GM23338 (cell line): ENCODE data around the gene FAM98A. TPM values are rescaled to one million over a fixed set of nuclear protein-coding genes. Genes with fewer than 3 reads are reported as not detected.

Experiments
- ATAC-seq: fragments of 200-7000 bp; cut with Tn5 transposase; 3 replicates; pipeline ENCODE4 v1.9.1; 2020
- DNase-seq: peaks from one replicate; pipeline ENCODE4 v3.0.0-alpha.2; 2015; ENCODE audit warnings: low spot score
- H2AFZ ChIP-seq: fragments of 200-600 bp; sonication (generic); 2 replicates; pipeline ENCODE4 v1.8.0; 2016; ENCODE audit warnings: antibody characterized with exemption, mild to moderate bottlenecking, moderate library complexity
- H3F3A ChIP-seq: fragments of 200-600 bp; sonication (generic); replicated peaks from 2 replicates; pipeline ENCODE4 v1.8.0; 2017; ENCODE audit warnings: antibody characterized with exemption, mixed run types, low read depth
- H3K27ac ChIP-seq: fragments of 200-600 bp; sonication (generic); 2 replicates; pipeline ENCODE4 v1.6.1; 2016; ENCODE audit warnings: low read depth
- H3K27me3 ChIP-seq: fragments of 200-600 bp; sonication (generic); 2 replicates; pipeline ENCODE4 v1.8.0; 2016; ENCODE audit warnings: mild to moderate bottlenecking, mixed run types, moderate library complexity; ENCODE audit not compliant: insufficient read depth
- H3K36me3 ChIP-seq: fragments of 200-600 bp; sonication (generic); 2 replicates; pipeline ENCODE4 v1.8.0; 2016; ENCODE audit warnings: mild to moderate bottlenecking; ENCODE audit not compliant: insufficient read depth
- H3K4me1 ChIP-seq: fragments of 200-600 bp; sonication (generic); 2 replicates; pipeline ENCODE4 v1.8.0; 2016; ENCODE audit warnings: mild to moderate bottlenecking, moderate library complexity; ENCODE audit not compliant: insufficient read depth
- H3K4me2 ChIP-seq: fragments of 200-600 bp; sonication (generic); 2 replicates; pipeline ENCODE4 v1.7.1; 2017; ENCODE audit warnings: mixed run types
- H3K4me3 ChIP-seq: fragments of 200-600 bp; sonication (generic); 2 replicates; pipeline ENCODE4 v1.6.1; 2016; ENCODE audit warnings: mixed run types
- H3K79me2 ChIP-seq: fragments of 200-600 bp; sonication (generic); replicated peaks from 2 replicates; pipeline ENCODE4 v1.8.0; 2017; ENCODE audit warnings: mild to moderate bottlenecking; ENCODE audit not compliant: insufficient read depth
- H3K9me2 ChIP-seq: fragments of 200-600 bp; sonication (generic); 2 replicates; pipeline ENCODE4 v1.8.0; 2017; ENCODE audit not compliant: insufficient read depth
- H4K20me1 ChIP-seq: fragments of 200-600 bp; sonication (generic); replicated peaks from 2 replicates; pipeline ENCODE4 v1.8.0; 2017; ENCODE audit warnings: mild to moderate bottlenecking; ENCODE audit not compliant: insufficient read depth
- H3K27ac Mint-ChIP-seq: 2 replicates; pipeline ENCODE4 v1.8.0; 2020; ENCODE audit warnings: inconsistent platforms, mild to moderate bottlenecking, moderate library complexity, mixed read lengths
- H3K27me3 Mint-ChIP-seq: 3 replicates; pipeline ENCODE4 v1.8.0; 2022; ENCODE audit warnings: low read depth, mild to moderate bottlenecking, moderate library complexity, mixed read lengths, inconsistent platforms; ENCODE audit not compliant: insufficient read depth, poor library complexity
- H3K36me3 Mint-ChIP-seq: 3 replicates; pipeline ENCODE4 v1.8.0; 2021; ENCODE audit warnings: low read depth, mild to moderate bottlenecking, inconsistent platforms, moderate library complexity, mixed read lengths
- H3K4me1 Mint-ChIP-seq: 3 replicates; pipeline ENCODE4 v1.8.0; 2020; ENCODE audit warnings: mild to moderate bottlenecking, inconsistent platforms, mixed read lengths
- H3K4me3 Mint-ChIP-seq: 3 replicates; pipeline ENCODE4 v1.8.0; 2021; ENCODE audit warnings: moderate library complexity, mild to moderate bottlenecking, inconsistent platforms, mixed read lengths
- H3K9me3 Mint-ChIP-seq: 3 replicates; pipeline ENCODE4 v1.8.0; 2020; ENCODE audit warnings: moderate library complexity, mild to moderate bottlenecking, inconsistent platforms, mixed read lengths
- CREB1 ChIP-seq: fragments of 250-450 bp; sonication (Bioruptor Pico); IDR thresholded peaks from 2 replicates; pipeline ENCODE4 v1.5.0; 2020; ENCODE audit warnings: low read depth, mild to moderate bottlenecking, moderate library complexity
- EZH2 ChIP-seq: fragments of 200-600 bp; sonication (generic); IDR thresholded peaks from one replicate; pipeline ENCODE4 v1.8.0; 2017; ENCODE audit warnings: antibody characterized with exemption, mild to moderate bottlenecking, low read depth; ENCODE audit not compliant: unreplicated experiment
- EZH2phosphoT487 ChIP-seq: fragments of 200-600 bp; sonication (generic); IDR thresholded peaks from one replicate; pipeline ENCODE4 v1.8.1; 2018; ENCODE audit warnings: antibody characterized with exemption; ENCODE audit not compliant: unreplicated experiment
- JUNB ChIP-seq: IDR thresholded peaks from one replicate; pipeline ENCODE4 v1.6.1; 2016; ENCODE audit warnings: antibody characterized with exemption; ENCODE audit not compliant: unreplicated experiment
- NANOG ChIP-seq: IDR thresholded peaks from 2 replicates; pipeline ENCODE4 v1.6.1; 2016; ENCODE audit warnings: antibody characterized with exemption, borderline replicate concordance
- POLR2AphosphoS5 ChIP-seq: IDR thresholded peaks from 2 replicates; pipeline ENCODE4 v1.6.1; 2016; ENCODE audit warnings: antibody characterized with exemption, low read depth
- STAT1 ChIP-seq: IDR thresholded peaks from one replicate; pipeline ENCODE4 v1.6.1; 2016; ENCODE audit warnings: antibody characterized with exemption; ENCODE audit not compliant: unreplicated experiment
- ZNF114 ChIP-seq: fragments of 250-450 bp; sonication (Bioruptor Pico); IDR thresholded peaks from 2 replicates; pipeline ENCODE4 v1.5.0; 2020; ENCODE audit warnings: mild to moderate bottlenecking, moderate library complexity
- polyA plus RNA-seq: library from polyadenylated mRNA; unstranded; fragments of >200 nt; fragmentation: Nextera tagmentation; extraction: Ambion mirVana; gene quantifications from 2 replicates; pipeline ENCODE4 v1.2.1, GENCODE V29; 2016
- total RNA-seq: library from RNA; depleted of rRNA; stranded (reverse); fragments of >200 nt; shearing (Covaris generic); gene quantifications from 2 replicates; pipeline ENCODE4 v1.2.3, GENCODE V29; 2014
- TF ChIP-seq, protein P1 (sequence below): IDR thresholded peaks from 2 replicates; pipeline ENCODE4 v1.6.1; 2016; ENCODE audit warnings: antibody characterized with exemption
- TF ChIP-seq, protein P2 (sequence below), 2 experiments: fragments of 200-600 bp in 1 of 2; sonication (generic) in 1 of 2; conservative IDR thresholded peaks; 2 replicates each; pipeline versions ENCODE4 v1.5.1 to v1.6.1; 2016 to 2017; ENCODE audit warnings: antibody characterized with exemption in 2 of 2, low read depth in 2 of 2, mild to moderate bottlenecking in 2 of 2, moderate library complexity in 1 of 2
- TF ChIP-seq, protein P3 (sequence below): IDR thresholded peaks from one replicate; pipeline ENCODE4 v1.6.1; 2018; ENCODE audit warnings: antibody characterized with exemption; ENCODE audit not compliant: unreplicated experiment
- TF ChIP-seq, protein P4 (sequence below): fragments of 250-450 bp; sonication (Bioruptor Pico); IDR thresholded peaks from 2 replicates; pipeline ENCODE4 v1.5.0; 2020; ENCODE audit warnings: mild to moderate bottlenecking, moderate library complexity

Gene FAM98A
- total and polyA plus RNA-seq, 2 experiments from 2014 or later, result 68.6 to 149 TPM

DNA sequence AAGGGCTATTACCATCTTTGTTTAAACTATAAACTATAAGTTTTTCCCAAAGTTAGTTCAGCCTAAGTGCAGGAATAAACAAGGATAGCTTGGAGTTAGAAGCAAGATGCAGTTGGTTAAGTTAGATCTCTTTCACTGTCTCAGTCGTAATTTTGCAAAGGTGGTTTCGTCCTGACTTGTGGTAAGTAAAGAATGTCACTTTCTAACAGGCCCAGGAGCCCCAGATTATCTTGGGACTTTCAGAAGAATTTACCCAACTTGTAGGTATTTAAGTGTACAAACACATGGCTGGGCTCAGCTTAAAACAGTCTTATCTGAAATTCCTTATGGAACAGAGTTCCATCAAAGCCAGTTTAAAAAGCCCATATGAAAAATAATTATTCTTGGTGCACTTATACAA, 18.3 kb upstream of the FAM98A start:
- no peak overlapping the region for H3K27ac Mint-ChIP-seq
- peaks cover 69% of the 10 kb centered on the region for H3K9me3 Mint-ChIP-seq
- no peak for DNase-seq
- H3K4me3 ChIP-seq, result no peak overlapping the region
- TF ChIP-seq, protein P1, sequence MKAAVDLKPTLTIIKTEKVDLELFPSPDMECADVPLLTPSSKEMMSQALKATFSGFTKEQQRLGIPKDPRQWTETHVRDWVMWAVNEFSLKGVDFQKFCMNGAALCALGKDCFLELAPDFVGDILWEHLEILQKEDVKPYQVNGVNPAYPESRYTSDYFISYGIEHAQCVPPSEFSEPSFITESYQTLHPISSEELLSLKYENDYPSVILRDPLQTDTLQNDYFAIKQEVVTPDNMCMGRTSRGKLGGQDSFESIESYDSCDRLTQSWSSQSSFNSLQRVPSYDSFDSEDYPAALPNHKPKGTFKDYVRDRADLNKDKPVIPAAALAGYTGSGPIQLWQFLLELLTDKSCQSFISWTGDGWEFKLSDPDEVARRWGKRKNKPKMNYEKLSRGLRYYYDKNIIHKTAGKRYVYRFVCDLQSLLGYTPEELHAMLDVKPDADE, result no peak
- TF ChIP-seq STAT1 (no peak), POLR2AphosphoS5 (no peak), EZH2 (no peak), NANOG (no peak), ZNF114 (CRISPR knock-in tag) (no peak), JUNB (no peak), EZH2phosphoT487 (no peak), CREB1 (no peak)
- TF ChIP-seq, protein P2, sequence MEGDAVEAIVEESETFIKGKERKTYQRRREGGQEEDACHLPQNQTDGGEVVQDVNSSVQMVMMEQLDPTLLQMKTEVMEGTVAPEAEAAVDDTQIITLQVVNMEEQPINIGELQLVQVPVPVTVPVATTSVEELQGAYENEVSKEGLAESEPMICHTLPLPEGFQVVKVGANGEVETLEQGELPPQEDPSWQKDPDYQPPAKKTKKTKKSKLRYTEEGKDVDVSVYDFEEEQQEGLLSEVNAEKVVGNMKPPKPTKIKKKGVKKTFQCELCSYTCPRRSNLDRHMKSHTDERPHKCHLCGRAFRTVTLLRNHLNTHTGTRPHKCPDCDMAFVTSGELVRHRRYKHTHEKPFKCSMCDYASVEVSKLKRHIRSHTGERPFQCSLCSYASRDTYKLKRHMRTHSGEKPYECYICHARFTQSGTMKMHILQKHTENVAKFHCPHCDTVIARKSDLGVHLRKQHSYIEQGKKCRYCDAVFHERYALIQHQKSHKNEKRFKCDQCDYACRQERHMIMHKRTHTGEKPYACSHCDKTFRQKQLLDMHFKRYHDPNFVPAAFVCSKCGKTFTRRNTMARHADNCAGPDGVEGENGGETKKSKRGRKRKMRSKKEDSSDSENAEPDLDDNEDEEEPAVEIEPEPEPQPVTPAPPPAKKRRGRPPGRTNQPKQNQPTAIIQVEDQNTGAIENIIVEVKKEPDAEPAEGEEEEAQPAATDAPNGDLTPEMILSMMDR (conservative IDR thresholded peaks at IDR 0.05; ENCODE audit: low read depth in 2 of 2), result no peak
- TF ChIP-seq, protein P3, sequence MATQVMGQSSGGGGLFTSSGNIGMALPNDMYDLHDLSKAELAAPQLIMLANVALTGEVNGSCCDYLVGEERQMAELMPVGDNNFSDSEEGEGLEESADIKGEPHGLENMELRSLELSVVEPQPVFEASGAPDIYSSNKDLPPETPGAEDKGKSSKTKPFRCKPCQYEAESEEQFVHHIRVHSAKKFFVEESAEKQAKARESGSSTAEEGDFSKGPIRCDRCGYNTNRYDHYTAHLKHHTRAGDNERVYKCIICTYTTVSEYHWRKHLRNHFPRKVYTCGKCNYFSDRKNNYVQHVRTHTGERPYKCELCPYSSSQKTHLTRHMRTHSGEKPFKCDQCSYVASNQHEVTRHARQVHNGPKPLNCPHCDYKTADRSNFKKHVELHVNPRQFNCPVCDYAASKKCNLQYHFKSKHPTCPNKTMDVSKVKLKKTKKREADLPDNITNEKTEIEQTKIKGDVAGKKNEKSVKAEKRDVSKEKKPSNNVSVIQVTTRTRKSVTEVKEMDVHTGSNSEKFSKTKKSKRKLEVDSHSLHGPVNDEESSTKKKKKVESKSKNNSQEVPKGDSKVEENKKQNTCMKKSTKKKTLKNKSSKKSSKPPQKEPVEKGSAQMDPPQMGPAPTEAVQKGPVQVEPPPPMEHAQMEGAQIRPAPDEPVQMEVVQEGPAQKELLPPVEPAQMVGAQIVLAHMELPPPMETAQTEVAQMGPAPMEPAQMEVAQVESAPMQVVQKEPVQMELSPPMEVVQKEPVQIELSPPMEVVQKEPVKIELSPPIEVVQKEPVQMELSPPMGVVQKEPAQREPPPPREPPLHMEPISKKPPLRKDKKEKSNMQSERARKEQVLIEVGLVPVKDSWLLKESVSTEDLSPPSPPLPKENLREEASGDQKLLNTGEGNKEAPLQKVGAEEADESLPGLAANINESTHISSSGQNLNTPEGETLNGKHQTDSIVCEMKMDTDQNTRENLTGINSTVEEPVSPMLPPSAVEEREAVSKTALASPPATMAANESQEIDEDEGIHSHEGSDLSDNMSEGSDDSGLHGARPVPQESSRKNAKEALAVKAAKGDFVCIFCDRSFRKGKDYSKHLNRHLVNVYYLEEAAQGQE, result no peak
- TF ChIP-seq, protein P4, sequence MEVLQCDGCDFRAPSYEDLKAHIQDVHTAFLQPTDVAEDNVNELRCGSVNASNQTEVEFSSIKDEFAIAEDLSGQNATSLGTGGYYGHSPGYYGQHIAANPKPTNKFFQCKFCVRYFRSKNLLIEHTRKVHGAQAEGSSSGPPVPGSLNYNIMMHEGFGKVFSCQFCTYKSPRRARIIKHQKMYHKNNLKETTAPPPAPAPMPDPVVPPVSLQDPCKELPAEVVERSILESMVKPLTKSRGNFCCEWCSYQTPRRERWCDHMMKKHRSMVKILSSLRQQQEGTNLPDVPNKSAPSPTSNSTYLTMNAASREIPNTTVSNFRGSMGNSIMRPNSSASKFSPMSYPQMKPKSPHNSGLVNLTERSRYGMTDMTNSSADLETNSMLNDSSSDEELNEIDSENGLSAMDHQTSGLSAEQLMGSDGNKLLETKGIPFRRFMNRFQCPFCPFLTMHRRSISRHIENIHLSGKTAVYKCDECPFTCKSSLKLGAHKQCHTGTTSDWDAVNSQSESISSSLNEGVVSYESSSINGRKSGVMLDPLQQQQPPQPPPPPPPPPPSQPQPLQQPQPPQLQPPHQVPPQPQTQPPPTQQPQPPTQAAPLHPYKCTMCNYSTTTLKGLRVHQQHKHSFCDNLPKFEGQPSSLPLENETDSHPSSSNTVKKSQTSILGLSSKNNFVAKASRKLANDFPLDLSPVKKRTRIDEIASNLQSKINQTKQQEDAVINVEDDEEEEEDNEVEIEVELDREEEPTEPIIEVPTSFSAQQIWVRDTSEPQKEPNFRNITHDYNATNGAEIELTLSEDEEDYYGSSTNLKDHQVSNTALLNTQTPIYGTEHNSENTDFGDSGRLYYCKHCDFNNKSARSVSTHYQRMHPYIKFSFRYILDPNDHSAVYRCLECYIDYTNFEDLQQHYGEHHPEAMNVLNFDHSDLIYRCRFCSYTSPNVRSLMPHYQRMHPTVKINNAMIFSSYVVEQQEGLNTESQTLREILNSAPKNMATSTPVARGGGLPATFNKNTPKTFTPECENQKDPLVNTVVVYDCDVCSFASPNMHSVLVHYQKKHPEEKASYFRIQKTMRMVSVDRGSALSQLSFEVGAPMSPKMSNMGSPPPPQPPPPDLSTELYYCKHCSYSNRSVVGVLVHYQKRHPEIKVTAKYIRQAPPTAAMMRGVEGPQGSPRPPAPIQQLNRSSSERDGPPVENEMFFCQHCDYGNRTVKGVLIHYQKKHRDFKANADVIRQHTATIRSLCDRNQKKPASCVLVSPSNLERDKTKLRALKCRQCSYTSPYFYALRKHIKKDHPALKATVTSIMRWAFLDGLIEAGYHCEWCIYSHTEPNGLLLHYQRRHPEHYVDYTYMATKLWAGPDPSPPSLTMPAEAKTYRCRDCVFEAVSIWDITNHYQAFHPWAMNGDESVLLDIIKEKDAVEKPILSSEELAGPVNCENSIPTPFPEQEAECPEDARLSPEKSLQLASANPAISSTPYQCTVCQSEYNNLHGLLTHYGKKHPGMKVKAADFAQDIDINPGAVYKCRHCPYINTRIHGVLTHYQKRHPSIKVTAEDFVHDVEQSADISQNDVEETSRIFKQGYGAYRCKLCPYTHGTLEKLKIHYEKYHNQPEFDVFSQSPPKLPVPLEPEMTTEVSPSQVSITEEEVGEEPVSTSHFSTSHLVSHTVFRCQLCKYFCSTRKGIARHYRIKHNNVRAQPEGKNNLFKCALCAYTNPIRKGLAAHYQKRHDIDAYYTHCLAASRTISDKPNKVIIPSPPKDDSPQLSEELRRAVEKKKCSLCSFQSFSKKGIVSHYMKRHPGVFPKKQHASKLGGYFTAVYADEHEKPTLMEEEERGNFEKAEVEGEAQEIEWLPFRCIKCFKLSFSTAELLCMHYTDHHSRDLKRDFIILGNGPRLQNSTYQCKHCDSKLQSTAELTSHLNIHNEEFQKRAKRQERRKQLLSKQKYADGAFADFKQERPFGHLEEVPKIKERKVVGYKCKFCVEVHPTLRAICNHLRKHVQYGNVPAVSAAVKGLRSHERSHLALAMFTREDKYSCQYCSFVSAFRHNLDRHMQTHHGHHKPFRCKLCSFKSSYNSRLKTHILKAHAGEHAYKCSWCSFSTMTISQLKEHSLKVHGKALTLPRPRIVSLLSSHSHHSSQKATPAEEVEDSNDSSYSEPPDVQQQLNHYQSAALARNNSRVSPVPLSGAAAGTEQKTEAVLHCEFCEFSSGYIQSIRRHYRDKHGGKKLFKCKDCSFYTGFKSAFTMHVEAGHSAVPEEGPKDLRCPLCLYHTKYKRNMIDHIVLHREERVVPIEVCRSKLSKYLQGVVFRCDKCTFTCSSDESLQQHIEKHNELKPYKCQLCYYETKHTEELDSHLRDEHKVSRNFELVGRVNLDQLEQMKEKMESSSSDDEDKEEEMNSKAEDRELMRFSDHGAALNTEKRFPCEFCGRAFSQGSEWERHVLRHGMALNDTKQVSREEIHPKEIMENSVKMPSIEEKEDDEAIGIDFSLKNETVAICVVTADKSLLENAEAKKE (CRISPR knock-in tag), result no peak
- peaks cover 90% of the 10 kb centered on the region for H3K36me3 Mint-ChIP-seq
- H3K9me2 ChIP-seq, result no peaks in the 10 kb centered on the region; the same call in 1 of the 2 replicates
- peaks cover 4% of the 10 kb centered on the region for H3K79me2 ChIP-seq
- H3K27me3 ChIP-seq, result no peaks in the 10 kb centered on the region
- no peak overlapping the region for H3K4me2 ChIP-seq
- no peak overlapping the region for H2AFZ ChIP-seq
- H3F3A ChIP-seq, result no peaks in the 10 kb centered on the region
- no peaks in the 10 kb centered on the region for H3K27me3 Mint-ChIP-seq
- H3K27ac ChIP-seq, result no peak overlapping the region
- ATAC-seq, result no peak
- peaks cover 29% of the 10 kb centered on the region for H3K36me3 ChIP-seq
- H3K4me1 ChIP-seq, result peaks cover 24% of the 10 kb centered on the region
- no peak overlapping the region for H3K4me3 Mint-ChIP-seq
- H3K4me1 Mint-ChIP-seq, result peaks cover 21% of the 10 kb centered on the region
- H4K20me1 ChIP-seq, result no peaks in the 10 kb centered on the region
